ENCODE data around the gene KNG1.
A peak's percentile ranks its signal among the peaks of the same experiment; 100 is the strongest.

Gene KNG1

DNA sequence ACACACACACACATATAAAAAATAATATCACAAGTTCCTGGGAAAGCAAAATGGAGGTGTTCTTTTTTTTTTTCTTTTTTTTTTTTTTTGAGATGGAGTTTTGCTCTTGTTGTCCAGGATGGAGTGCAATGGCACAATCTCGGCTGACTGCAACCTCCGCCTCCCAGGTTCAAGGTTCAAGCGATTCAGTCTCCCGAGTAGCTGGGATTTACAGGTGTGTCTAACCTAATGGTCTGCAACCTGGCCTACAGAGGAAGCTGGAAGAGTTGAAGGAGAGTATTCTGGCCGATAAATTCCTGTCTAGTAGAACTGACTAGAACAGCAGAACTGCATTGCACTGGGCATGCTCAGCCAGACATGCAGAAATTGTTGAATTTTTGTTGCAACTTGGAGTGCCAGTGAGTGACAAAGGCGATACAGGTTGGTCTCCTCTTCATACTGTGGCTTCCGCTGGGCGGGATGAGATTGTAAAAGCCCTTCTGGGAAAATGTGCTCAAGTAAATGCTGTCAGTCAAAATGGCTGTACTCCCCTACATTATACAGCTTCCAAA is 43.8 kb downstream of the KNG1 start:
- Histone ChIP-seq H3K27me3 (ENCODE audit: insufficient read depth, poor library complexity, severe bottlenecking) (no peaks in the 10 kb centered on the region), H3K4me3 (replicated peaks; ENCODE audit: insufficient read depth, low read length) (no peak overlapping the region), H3K27ac (replicated peaks) (no peak overlapping the region)
- TF ChIP-seq SPI1 (IDR thresholded peaks at IDR 0.05; ENCODE audit: borderline replicate concordance, low read depth) (no peak), REST (IDR thresholded peaks at IDR 0.05; ENCODE audit: insufficient replicate concordance, low read depth) (no peak), POLR2AphosphoS5 (IDR thresholded peaks at IDR 0.05; ENCODE audit: low read depth) (no peak), GABPA (IDR thresholded peaks at IDR 0.05; ENCODE audit: low read depth) (no peak)
- TF ChIP-seq, protein P1, sequence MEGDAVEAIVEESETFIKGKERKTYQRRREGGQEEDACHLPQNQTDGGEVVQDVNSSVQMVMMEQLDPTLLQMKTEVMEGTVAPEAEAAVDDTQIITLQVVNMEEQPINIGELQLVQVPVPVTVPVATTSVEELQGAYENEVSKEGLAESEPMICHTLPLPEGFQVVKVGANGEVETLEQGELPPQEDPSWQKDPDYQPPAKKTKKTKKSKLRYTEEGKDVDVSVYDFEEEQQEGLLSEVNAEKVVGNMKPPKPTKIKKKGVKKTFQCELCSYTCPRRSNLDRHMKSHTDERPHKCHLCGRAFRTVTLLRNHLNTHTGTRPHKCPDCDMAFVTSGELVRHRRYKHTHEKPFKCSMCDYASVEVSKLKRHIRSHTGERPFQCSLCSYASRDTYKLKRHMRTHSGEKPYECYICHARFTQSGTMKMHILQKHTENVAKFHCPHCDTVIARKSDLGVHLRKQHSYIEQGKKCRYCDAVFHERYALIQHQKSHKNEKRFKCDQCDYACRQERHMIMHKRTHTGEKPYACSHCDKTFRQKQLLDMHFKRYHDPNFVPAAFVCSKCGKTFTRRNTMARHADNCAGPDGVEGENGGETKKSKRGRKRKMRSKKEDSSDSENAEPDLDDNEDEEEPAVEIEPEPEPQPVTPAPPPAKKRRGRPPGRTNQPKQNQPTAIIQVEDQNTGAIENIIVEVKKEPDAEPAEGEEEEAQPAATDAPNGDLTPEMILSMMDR (IDR thresholded peaks at IDR 0.05; ENCODE audit: insufficient read depth, low read length): no peak
- no peak for DNase-seq (ENCODE audit: low read depth in 1 of 2, low spot score in 1 of 2)

GRCh38 chr3:186772281-186772694 is 55.1 kb downstream of the KNG1 start:
- no peaks in the 10 kb centered on the region for H3K27me3 ChIP-seq (ENCODE audit: insufficient read depth, poor library complexity, severe bottlenecking)
- H3K4me3 ChIP-seq (replicated peaks; ENCODE audit: insufficient read depth, low read length): peak overlapping the region; percentile 38
- TF ChIP-seq, protein P1 (IDR thresholded peaks at IDR 0.05; ENCODE audit: insufficient read depth, low read length): no peak
- TF ChIP-seq SPI1 (IDR thresholded peaks at IDR 0.05; ENCODE audit: borderline replicate concordance, low read depth) (no peak), GABPA (IDR thresholded peaks at IDR 0.05; ENCODE audit: low read depth) (no peak), REST (IDR thresholded peaks at IDR 0.05; ENCODE audit: insufficient replicate concordance, low read depth) (no peak), POLR2AphosphoS5 (IDR thresholded peaks at IDR 0.05; ENCODE audit: low read depth) (no peak)
- H3K27ac ChIP-seq (replicated peaks): peak overlapping the region; percentile 52; the same call in 1 of the 2 replicates
- no peak for DNase-seq (ENCODE audit: low read depth in 1 of 2, low spot score in 1 of 2)

GRCh38 chr3:186772701-186773417 is 55.7 kb downstream of the KNG1 start:
- Histone ChIP-seq H3K27ac (replicated peaks) (peak overlapping the region; percentile 52), H3K4me3 (replicated peaks; ENCODE audit: insufficient read depth, low read length) (peak overlapping the region; percentile 38), H3K27me3 (ENCODE audit: insufficient read depth, poor library complexity, severe bottlenecking) (no peaks in the 10 kb centered on the region)
- TF ChIP-seq POLR2AphosphoS5 (IDR thresholded peaks at IDR 0.05; ENCODE audit: low read depth) (peak; percentile 71), GABPA (IDR thresholded peaks at IDR 0.05; ENCODE audit: low read depth) (no peak), SPI1 (IDR thresholded peaks at IDR 0.05; ENCODE audit: borderline replicate concordance, low read depth) (0 out of 2 replicates have a peak, but pooled peaks have one; percentile 0), REST (IDR thresholded peaks at IDR 0.05; ENCODE audit: insufficient replicate concordance, low read depth) (no peak)
- TF ChIP-seq, protein P1 (IDR thresholded peaks at IDR 0.05; ENCODE audit: insufficient read depth, low read length): no peak
- peak; percentile 82 to 83 for DNase-seq (ENCODE audit: low read depth in 1 of 2, low spot score in 1 of 2)

All from HL-60 (cell line).